DOHH2 (cell line): ENCODE measurements around the gene HOXB3.

Experiments used
- H3F3A ChIP-seq: fragments of 200-600 bp; sonication (generic), shearing (Covaris generic); 2 replicates; pipeline ENCODE4 v1.6.0; 2016; ENCODE audit warnings: antibody characterized with exemption, mild to moderate bottlenecking; ENCODE audit not compliant: control insufficient read depth, insufficient read depth
- H3K27ac ChIP-seq: fragments of 200-600 bp; sonication (generic); 2 replicates; pipeline ENCODE4 v1.5.1; 2014; ENCODE audit warnings: low read depth, mild to moderate bottlenecking, low read length, moderate library complexity
- H3K27me3 ChIP-seq: fragments of 200-600 bp; sonication (generic); 2 replicates; pipeline ENCODE4 v1.6.1; 2014; ENCODE audit warnings: mild to moderate bottlenecking, low read length, mixed read lengths; ENCODE audit not compliant: control insufficient read depth
- H3K36me3 ChIP-seq: fragments of 200-600 bp; sonication (generic); 2 replicates; pipeline ENCODE4 v1.6.1; 2014; ENCODE audit warnings: mild to moderate bottlenecking, low read length, moderate library complexity, mixed read lengths; ENCODE audit not compliant: control insufficient read depth
- H3K4me1 ChIP-seq: fragments of 200-600 bp; sonication (generic); 2 replicates; pipeline ENCODE4 v1.6.1; 2014; ENCODE audit warnings: mild to moderate bottlenecking, low read length, mixed read lengths; ENCODE audit not compliant: control insufficient read depth
- H3K4me2 ChIP-seq: fragments of 200-600 bp; sonication (generic); 2 replicates; pipeline ENCODE4 v1.6.0; 2014; ENCODE audit warnings: mild to moderate bottlenecking, low read length, moderate library complexity
- H3K4me3 ChIP-seq: fragments of 200-600 bp; sonication (generic); 2 replicates; pipeline ENCODE4 v1.5.1; 2014; ENCODE audit warnings: mild to moderate bottlenecking, low read length, mixed read lengths
- H3K79me2 ChIP-seq: fragments of 200-600 bp; sonication (generic); 2 replicates; pipeline ENCODE4 v1.6.1; 2014; ENCODE audit warnings: mild to moderate bottlenecking, low read length, mixed read lengths; ENCODE audit not compliant: control insufficient read depth
- H3K9me2 ChIP-seq: fragments of 200-600 bp; sonication (generic); replicated peaks from 2 replicates; pipeline ENCODE4 v1.6.1; 2014; ENCODE audit warnings: mild to moderate bottlenecking, low read length, mixed read lengths; ENCODE audit not compliant: control insufficient read depth
- H3K9me3 ChIP-seq: fragments of 200-600 bp; sonication (generic); 2 replicates; pipeline ENCODE4 v1.6.1; 2014; ENCODE audit warnings: antibody characterized with exemption, low read length, mixed read lengths; ENCODE audit not compliant: control insufficient read depth, insufficient read depth
- H4K20me1 ChIP-seq: fragments of 200-600 bp; sonication (generic); 2 replicates; pipeline ENCODE4 v1.6.0; 2014; ENCODE audit warnings: low read depth, mild to moderate bottlenecking, antibody characterized with exemption, low read length, moderate library complexity; ENCODE audit not compliant: control insufficient read depth, insufficient read depth
- CTCF ChIP-seq: fragments of 200-600 bp; sonication (generic); IDR thresholded peaks from one replicate; pipeline ENCODE4 v1.5.1; 2014; ENCODE audit warnings: antibody characterized with exemption, mild to moderate bottlenecking, low read depth, low read length; ENCODE audit not compliant: poor library complexity, severe bottlenecking
- EZH2phosphoT487 ChIP-seq: fragments of 200-600 bp; sonication (generic); IDR thresholded peaks from 2 replicates; pipeline ENCODE4 v1.6.1; 2017; ENCODE audit warnings: borderline replicate concordance, mild to moderate bottlenecking, antibody characterized with exemption, low read length, moderate library complexity, mixed read lengths

Gene HOXB3

DNA sequence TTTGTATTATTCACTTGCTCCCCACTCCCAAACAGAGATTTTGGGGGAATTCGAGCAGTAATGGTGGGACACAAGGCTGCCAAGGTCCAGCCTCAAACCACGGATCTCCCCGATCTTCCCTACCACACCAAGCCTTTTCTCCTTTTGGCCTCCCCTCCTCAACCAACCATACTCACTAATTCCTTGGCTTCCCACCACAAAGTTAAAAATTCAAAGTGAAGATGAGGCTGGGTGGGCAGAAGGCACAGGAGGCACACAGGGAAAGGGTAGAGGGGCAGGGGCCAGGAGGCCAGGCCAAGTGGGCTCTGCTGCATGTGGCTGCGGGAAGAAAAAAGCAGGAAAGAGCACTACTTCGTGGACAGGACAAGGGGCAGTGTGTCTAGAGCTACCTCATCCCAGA, 27.1 kb downstream of the HOXB3 start:
- Histone ChIP-seq H3K79me2 (no peaks in the 10 kb centered on the region), H3K27me3 (no peaks in the 10 kb centered on the region), H4K20me1 (no peaks in the 10 kb centered on the region), H3K9me2 (no peaks in the 10 kb centered on the region), H3F3A (no peaks in the 10 kb centered on the region), H3K27ac (no peak overlapping the region), H3K9me3 (no peaks in the 10 kb centered on the region), H3K36me3 (no peaks in the 10 kb centered on the region), H3K4me3 (no peak overlapping the region), H3K4me1 (no peaks in the 10 kb centered on the region), H3K4me2 (no peak overlapping the region)
- TF ChIP-seq CTCF (no peak), EZH2phosphoT487 (no peak)

- no peaks in the 10 kb centered on the region for H3F3A ChIP-seq
- no peaks in the 10 kb centered on the region for H3K9me2 ChIP-seq
- no peaks in the 10 kb centered on the region for H3K9me3 ChIP-seq
- H3K36me3 ChIP-seq = no peaks in the 10 kb centered on the region
- no peak overlapping the region for H3K4me3 ChIP-seq
- no peaks in the 10 kb centered on the region for H3K27me3 ChIP-seq
- no peaks in the 10 kb centered on the region for H3K79me2 ChIP-seq
- no peak overlapping the region for H3K4me2 ChIP-seq
- TF ChIP-seq CTCF (no peak), EZH2phosphoT487 (no peak)
- no peaks in the 10 kb centered on the region for H4K20me1 ChIP-seq
- H3K4me1 ChIP-seq = no peaks in the 10 kb centered on the region
- H3K27ac ChIP-seq = no peak overlapping the region
Measured at GRCh38 chr17:48561884-48562810, 27.9 kb downstream of the HOXB3 start.

DNA sequence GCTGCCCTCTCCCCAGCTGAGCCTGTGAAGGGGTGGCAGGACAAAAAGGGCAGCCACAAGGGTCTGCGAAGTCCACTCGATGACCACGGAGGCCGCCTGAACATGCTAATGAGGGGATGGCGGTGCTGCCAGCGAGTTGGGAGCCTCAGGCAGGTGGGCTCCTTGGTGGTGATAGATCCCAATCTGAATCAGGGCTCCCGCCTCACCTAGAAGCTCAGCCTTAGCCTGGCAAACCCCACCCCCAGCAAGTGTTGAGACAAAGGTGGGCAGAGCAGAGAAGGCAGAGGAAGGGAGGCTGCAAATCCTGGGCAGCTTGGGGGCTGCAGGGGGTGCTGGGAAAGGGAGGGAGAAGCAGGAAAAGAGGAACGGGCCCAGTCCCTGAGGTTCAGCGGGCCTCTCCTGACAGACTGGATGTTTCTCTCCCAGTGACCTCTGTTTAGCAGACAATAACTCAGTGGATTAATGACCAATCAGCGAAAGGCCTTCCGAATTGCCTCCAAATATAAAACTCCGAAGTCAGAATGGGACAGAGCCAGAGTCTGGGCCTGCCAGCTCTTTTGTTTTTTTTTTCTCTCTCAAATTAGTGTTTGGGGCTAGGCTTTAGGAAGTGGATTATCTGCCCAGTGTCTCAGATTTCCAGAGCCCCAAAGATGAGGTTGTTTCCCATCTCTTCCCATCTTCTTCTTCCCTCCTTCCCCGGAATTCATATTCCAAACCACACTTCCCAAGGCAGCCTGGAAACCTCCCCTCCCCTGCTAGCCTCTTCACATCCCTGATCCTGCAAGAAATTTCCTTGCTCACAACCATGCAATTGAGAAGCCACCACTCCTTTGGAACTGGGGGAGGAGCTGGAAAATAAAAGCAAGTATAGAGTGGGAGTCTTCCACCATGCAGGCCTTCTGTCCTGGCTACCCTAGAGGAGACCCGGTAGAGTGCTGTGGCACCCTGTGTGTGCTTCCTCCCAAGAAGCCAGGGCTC, 29.9 kb downstream of the HOXB3 start:
- Histone ChIP-seq H3F3A (no peaks in the 10 kb centered on the region), H3K9me2 (no peaks in the 10 kb centered on the region), H3K4me1 (no peaks in the 10 kb centered on the region), H3K36me3 (no peaks in the 10 kb centered on the region), H3K27ac (no peak overlapping the region), H3K4me2 (no peak overlapping the region), H3K9me3 (no peaks in the 10 kb centered on the region), H3K4me3 (no peak overlapping the region), H4K20me1 (no peaks in the 10 kb centered on the region), H3K79me2 (no peaks in the 10 kb centered on the region), H3K27me3 (peaks cover 3% of the 10 kb centered on the region; the same call in 1 of the 2 replicates)
- TF ChIP-seq CTCF (peak; percentile 23), EZH2phosphoT487 (no peak)
